OCI-LY1 (cell line): ENCODE results near the gene LCOR.

Source experiments
- CTCF ChIP-seq: fragments of 200-600 bp; sonication (generic), shearing (Covaris generic); IDR thresholded peaks from 2 replicates; pipeline ENCODE4 v1.5.1; 2017; ENCODE audit warnings: mild to moderate bottlenecking, antibody characterized with exemption, low read length, moderate library complexity, mixed read lengths
- EZH2 ChIP-seq: fragments of 200-600 bp; sonication (generic), shearing (Covaris generic); IDR thresholded peaks from 2 replicates; pipeline ENCODE4 v1.8.0; 2017; ENCODE audit warnings: borderline replicate concordance, mixed run types, mild to moderate bottlenecking, antibody characterized with exemption, low read length, moderate library complexity, mixed read lengths

- TF ChIP-seq CTCF = no peak
- TF ChIP-seq EZH2 = no peak
These were observed 17.8 kb upstream of the LCOR start for GRCh38 chr10:96814264-96814663.
